Measurements from ENCODE around the gene ZBTB18. TPM values are rescaled to one million over a fixed set of nuclear protein-coding genes. Genes with fewer than 3 reads are reported as not detected.

The ZBTB18 gene
- polyA plus RNA-seq, 1 of the 3 experiments (the other 2 are of a cell fraction) = 19.3 TPM

DNA sequence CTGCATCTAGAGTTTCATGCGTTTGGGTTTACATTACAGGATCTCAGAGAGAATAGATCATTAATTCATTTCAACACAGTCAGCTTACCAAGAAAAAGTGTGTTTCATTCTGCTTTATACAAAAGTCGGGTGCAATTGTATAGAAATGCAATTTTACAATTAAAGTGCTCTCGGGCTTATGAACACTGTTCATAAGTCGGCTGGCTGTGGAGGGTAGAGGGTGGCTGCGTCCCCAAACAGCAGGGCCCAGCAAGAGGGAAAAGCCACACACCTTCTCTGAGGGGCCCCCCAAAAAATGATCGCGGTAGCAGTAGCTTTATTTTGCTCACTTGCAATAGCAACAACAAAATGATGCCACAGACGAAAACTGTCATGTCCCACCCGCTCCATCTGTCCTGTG is 13.8 kb upstream of the ZBTB18 start:
- no peaks in the 10 kb centered on the region for H3F3A ChIP-seq (replicated peaks; ENCODE audit: insufficient read depth)

More for the DNA sequence above, 13.8 kb upstream of the ZBTB18 start:
- Histone ChIP-seq H3K4me2 (no peak overlapping the region), H3K9me2 (no peaks in the 10 kb centered on the region), H3K79me2 (ENCODE audit: insufficient read depth) (no peaks in the 10 kb centered on the region), H3K36me3 (replicated peaks in 1 of 2; ENCODE audit: control insufficient read depth in 1 of 2, insufficient read depth in 2 of 2, low read length in 1 of 2) (no peaks in the 10 kb centered on the region), H2AFZ (ENCODE audit: low read depth) (no peak overlapping the region), H3K9me3 (no peaks in the 10 kb centered on the region), H3K4me3 (ENCODE audit: low read depth in 2 of 2, low read length in 1 of 2) (no peak overlapping the region), H3K9ac (no peak overlapping the region), H4K20me1 (ENCODE audit: insufficient read depth) (no peaks in the 10 kb centered on the region), H3K27me3 (ENCODE audit: insufficient read depth) (no peaks in the 10 kb centered on the region), H3K27ac (ENCODE audit: low read depth in 2 of 2, low read length in 1 of 2) (no peak overlapping the region), H3K4me1 (ENCODE audit: control insufficient read depth in 1 of 2, insufficient read depth in 2 of 2, low read depth in 1 of 2, low read length in 1 of 2) (no peaks in the 10 kb centered on the region; a peak in 1 of 4 replicates)
- CTCF ChIA-PET = no interaction called here
- POLR2A ChIA-PET = no interaction called here
- no peak for TF ChIP-seq YY1 (IDR thresholded peaks at IDR 0.05; ENCODE audit: low read depth)
- TF ChIP-seq, protein P1, sequence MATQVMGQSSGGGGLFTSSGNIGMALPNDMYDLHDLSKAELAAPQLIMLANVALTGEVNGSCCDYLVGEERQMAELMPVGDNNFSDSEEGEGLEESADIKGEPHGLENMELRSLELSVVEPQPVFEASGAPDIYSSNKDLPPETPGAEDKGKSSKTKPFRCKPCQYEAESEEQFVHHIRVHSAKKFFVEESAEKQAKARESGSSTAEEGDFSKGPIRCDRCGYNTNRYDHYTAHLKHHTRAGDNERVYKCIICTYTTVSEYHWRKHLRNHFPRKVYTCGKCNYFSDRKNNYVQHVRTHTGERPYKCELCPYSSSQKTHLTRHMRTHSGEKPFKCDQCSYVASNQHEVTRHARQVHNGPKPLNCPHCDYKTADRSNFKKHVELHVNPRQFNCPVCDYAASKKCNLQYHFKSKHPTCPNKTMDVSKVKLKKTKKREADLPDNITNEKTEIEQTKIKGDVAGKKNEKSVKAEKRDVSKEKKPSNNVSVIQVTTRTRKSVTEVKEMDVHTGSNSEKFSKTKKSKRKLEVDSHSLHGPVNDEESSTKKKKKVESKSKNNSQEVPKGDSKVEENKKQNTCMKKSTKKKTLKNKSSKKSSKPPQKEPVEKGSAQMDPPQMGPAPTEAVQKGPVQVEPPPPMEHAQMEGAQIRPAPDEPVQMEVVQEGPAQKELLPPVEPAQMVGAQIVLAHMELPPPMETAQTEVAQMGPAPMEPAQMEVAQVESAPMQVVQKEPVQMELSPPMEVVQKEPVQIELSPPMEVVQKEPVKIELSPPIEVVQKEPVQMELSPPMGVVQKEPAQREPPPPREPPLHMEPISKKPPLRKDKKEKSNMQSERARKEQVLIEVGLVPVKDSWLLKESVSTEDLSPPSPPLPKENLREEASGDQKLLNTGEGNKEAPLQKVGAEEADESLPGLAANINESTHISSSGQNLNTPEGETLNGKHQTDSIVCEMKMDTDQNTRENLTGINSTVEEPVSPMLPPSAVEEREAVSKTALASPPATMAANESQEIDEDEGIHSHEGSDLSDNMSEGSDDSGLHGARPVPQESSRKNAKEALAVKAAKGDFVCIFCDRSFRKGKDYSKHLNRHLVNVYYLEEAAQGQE (IDR thresholded peaks at IDR 0.05; ENCODE audit: low read depth, low read length) = no peak
- TF ChIP-seq NFIC (IDR thresholded peaks at IDR 0.05; ENCODE audit: borderline replicate concordance) = no peak
- TF ChIP-seq, protein P2, sequence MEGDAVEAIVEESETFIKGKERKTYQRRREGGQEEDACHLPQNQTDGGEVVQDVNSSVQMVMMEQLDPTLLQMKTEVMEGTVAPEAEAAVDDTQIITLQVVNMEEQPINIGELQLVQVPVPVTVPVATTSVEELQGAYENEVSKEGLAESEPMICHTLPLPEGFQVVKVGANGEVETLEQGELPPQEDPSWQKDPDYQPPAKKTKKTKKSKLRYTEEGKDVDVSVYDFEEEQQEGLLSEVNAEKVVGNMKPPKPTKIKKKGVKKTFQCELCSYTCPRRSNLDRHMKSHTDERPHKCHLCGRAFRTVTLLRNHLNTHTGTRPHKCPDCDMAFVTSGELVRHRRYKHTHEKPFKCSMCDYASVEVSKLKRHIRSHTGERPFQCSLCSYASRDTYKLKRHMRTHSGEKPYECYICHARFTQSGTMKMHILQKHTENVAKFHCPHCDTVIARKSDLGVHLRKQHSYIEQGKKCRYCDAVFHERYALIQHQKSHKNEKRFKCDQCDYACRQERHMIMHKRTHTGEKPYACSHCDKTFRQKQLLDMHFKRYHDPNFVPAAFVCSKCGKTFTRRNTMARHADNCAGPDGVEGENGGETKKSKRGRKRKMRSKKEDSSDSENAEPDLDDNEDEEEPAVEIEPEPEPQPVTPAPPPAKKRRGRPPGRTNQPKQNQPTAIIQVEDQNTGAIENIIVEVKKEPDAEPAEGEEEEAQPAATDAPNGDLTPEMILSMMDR (IDR thresholded peaks at IDR 0.05) = no peak
- TF ChIP-seq CHD2 (IDR thresholded peaks at IDR 0.05; ENCODE audit: low read length, partially characterized antibody) = no peak
- TF ChIP-seq FOXM1 (IDR thresholded peaks at IDR 0.05; ENCODE audit: low read depth) = no peak
- TF ChIP-seq MXI1 (IDR thresholded peaks at IDR 0.05; ENCODE audit: low read depth, low read length) = no peak
- TF ChIP-seq, protein P3, sequence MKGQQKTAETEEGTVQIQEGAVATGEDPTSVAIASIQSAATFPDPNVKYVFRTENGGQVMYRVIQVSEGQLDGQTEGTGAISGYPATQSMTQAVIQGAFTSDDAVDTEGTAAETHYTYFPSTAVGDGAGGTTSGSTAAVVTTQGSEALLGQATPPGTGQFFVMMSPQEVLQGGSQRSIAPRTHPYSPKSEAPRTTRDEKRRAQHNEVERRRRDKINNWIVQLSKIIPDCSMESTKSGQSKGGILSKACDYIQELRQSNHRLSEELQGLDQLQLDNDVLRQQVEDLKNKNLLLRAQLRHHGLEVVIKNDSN (IDR thresholded peaks at IDR 0.05; ENCODE audit: borderline replicate concordance, low read depth) = no peak
- TF ChIP-seq TAF1 (IDR thresholded peaks at IDR 0.05; ENCODE audit: borderline replicate concordance, low read depth, low read length) = no peak
- TF ChIP-seq RXRA (IDR thresholded peaks at IDR 0.05; ENCODE audit: borderline replicate concordance, low read depth) = no peak
- TF ChIP-seq, protein P4, sequence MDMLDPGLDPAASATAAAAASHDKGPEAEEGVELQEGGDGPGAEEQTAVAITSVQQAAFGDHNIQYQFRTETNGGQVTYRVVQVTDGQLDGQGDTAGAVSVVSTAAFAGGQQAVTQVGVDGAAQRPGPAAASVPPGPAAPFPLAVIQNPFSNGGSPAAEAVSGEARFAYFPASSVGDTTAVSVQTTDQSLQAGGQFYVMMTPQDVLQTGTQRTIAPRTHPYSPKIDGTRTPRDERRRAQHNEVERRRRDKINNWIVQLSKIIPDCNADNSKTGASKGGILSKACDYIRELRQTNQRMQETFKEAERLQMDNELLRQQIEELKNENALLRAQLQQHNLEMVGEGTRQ (IDR thresholded peaks at IDR 0.05; ENCODE audit: borderline replicate concordance, low read depth, low read length) = no peak
- no peak for TF ChIP-seq GABPA (IDR thresholded peaks at IDR 0.05; ENCODE audit: low read depth)
- TF ChIP-seq POLR2AphosphoS5 (IDR thresholded peaks at IDR 0.05; ENCODE audit: low read depth, low read length) = no peak
- TF ChIP-seq SMC3 (IDR thresholded peaks at IDR 0.05; ENCODE audit: low read depth, low read length) = no peak
- TF ChIP-seq RAD21 (IDR thresholded peaks at IDR 0.05; ENCODE audit: low read length) = no peak
- TF ChIP-seq, protein P5, sequence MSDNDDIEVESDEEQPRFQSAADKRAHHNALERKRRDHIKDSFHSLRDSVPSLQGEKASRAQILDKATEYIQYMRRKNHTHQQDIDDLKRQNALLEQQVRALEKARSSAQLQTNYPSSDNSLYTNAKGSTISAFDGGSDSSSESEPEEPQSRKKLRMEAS (IDR thresholded peaks at IDR 0.05; ENCODE audit: low read depth) = no peak
- no peak for TF ChIP-seq TCF12 (IDR thresholded peaks at IDR 0.05)
- no peak for TF ChIP-seq JUND (IDR thresholded peaks at IDR 0.05)
- no peak for TF ChIP-seq TEAD4 (IDR thresholded peaks at IDR 0.05; ENCODE audit: borderline replicate concordance, insufficient read depth)
- DNase-seq = no peak
- WGBS (ENCODE audit: low lambda C conversion rate) = 90% methylated on average over 9 of the region's 9 CpGs

All from SK-N-SH (cell line).